Measurements from ENCODE around the gene SLC22A24.

DNA sequence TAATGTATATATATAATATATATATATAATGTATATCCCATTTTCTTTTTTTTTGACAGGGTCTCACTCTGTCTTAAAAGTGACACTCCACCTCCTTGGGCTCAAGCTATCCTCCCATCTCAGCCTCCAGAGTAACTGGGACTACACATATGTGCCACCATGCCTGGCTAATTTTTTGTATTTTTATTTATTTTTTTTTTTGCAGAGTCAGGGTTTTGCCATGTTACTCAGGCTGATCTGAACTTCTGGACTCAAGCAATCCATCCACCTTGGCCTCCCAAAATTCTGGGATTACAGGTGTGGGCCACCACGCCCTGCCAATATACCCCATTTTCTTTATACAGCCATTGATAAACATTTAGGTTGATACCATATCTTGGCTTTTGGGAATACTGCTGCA is 33.9 kb upstream of the SLC22A24 start:
- TF ChIP-seq POLR2A (IDR thresholded peaks at IDR 0.05) (no peak), EP300 (IDR thresholded peaks at IDR 0.05) (no peak), POLR2AphosphoS5 (IDR thresholded peaks at IDR 0.05) (no peak)
- TF ChIP-seq, protein P1, sequence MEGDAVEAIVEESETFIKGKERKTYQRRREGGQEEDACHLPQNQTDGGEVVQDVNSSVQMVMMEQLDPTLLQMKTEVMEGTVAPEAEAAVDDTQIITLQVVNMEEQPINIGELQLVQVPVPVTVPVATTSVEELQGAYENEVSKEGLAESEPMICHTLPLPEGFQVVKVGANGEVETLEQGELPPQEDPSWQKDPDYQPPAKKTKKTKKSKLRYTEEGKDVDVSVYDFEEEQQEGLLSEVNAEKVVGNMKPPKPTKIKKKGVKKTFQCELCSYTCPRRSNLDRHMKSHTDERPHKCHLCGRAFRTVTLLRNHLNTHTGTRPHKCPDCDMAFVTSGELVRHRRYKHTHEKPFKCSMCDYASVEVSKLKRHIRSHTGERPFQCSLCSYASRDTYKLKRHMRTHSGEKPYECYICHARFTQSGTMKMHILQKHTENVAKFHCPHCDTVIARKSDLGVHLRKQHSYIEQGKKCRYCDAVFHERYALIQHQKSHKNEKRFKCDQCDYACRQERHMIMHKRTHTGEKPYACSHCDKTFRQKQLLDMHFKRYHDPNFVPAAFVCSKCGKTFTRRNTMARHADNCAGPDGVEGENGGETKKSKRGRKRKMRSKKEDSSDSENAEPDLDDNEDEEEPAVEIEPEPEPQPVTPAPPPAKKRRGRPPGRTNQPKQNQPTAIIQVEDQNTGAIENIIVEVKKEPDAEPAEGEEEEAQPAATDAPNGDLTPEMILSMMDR (IDR thresholded peaks at IDR 0.05) = no peak

All from gastroesophageal sphincter (tissue), 3 donors.